OCI-LY1 (cell line): ENCODE measurements around the gene FAM8A1.

Source experiments
- CTCF ChIP-seq: fragments of 200-600 bp; sonication (generic), shearing (Covaris generic); IDR thresholded peaks from 2 replicates; pipeline ENCODE4 v1.5.1; 2017; ENCODE audit warnings: mild to moderate bottlenecking, antibody characterized with exemption, low read length, moderate library complexity, mixed read lengths
- EZH2 ChIP-seq: fragments of 200-600 bp; sonication (generic), shearing (Covaris generic); IDR thresholded peaks from 2 replicates; pipeline ENCODE4 v1.8.0; 2017; ENCODE audit warnings: borderline replicate concordance, mixed run types, mild to moderate bottlenecking, antibody characterized with exemption, low read length, moderate library complexity, mixed read lengths

DNA sequence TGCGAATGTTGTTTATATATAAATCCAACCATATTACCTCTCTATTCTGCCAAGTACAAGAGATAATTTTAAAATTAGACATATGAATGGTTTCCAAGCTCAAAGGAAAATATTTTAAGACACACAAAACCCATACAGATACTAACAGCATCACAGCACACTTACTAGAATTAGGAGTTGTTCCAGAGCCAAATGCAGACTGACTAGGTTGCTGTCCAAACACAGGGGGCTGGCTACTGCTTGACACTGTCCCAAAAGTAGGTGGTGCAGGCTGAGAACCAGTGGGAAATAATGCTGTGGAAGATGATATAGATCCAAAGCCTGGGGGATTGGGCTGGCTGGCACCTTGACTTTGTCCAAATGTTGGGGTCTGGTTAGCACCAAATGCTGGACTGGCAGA lies 24.3 kb downstream of the FAM8A1 start:
- TF ChIP-seq CTCF (no peak), EZH2 (no peak)
